DND-41 (cell line): ENCODE measurements around the gene VAV2.

Experiments
- ATAC-seq: fragments of 200-7000 bp; cut with Tn5 transposase; 3 replicates; pipeline ENCODE4 v1.9.1; 2021; ENCODE audit warnings: low read depth; ENCODE audit not compliant: insufficient read depth
- DNase-seq: peaks from one replicate; pipeline ENCODE4 v3.0.0-alpha.2; 2020
- H2AFZ ChIP-seq: 2 replicates; pipeline ENCODE4 v1.6.0; 2012; ENCODE audit warnings: low read depth, low read length
- H3K27ac ChIP-seq: 2 replicates; pipeline ENCODE4 v1.5.1; 2012; ENCODE audit warnings: low read length, inconsistent platforms
- H3K27me3 ChIP-seq: fragments of 200-600 bp; sonication (generic); 2 replicates; pipeline ENCODE4 v1.6.0; 2012; ENCODE audit warnings: low read length, mild to moderate bottlenecking, inconsistent platforms; ENCODE audit not compliant: insufficient read depth, poor library complexity
- H3K36me3 ChIP-seq: 2 replicates; pipeline ENCODE4 v1.5.1; 2012; ENCODE audit warnings: low read length, inconsistent platforms; ENCODE audit not compliant: insufficient read depth
- H3K4me1 ChIP-seq: 2 replicates; pipeline ENCODE4 v1.5.1; 2012; ENCODE audit warnings: mild to moderate bottlenecking, low read length; ENCODE audit not compliant: insufficient read depth
- H3K4me2 ChIP-seq: 2 replicates; pipeline ENCODE4 v1.6.0; 2012; ENCODE audit warnings: mild to moderate bottlenecking, moderate library complexity, low read length, inconsistent platforms; ENCODE audit not compliant: insufficient read depth
- H3K4me3 ChIP-seq, 2 experiments: fragments of 200-600 bp in 1 of 2; shearing (Covaris generic) in 1 of 2; 2 replicates each; pipeline ENCODE4 v1.5.1; 2012 to 2016; ENCODE audit warnings: inconsistent platforms in 2 of 2, low read length in 2 of 2, mild to moderate bottlenecking in 2 of 2, low read depth in 1 of 2, moderate library complexity in 1 of 2
- H3K79me2 ChIP-seq: 2 replicates; pipeline ENCODE4 v1.6.0; 2012; ENCODE audit warnings: low read length, inconsistent platforms; ENCODE audit not compliant: insufficient read depth
- H3K9ac ChIP-seq: 2 replicates; pipeline ENCODE4 v1.6.0; 2012; ENCODE audit warnings: low read depth, mild to moderate bottlenecking, inconsistent platforms, low read length, moderate library complexity
- H3K9me3 ChIP-seq: 2 replicates; pipeline ENCODE4 v1.5.1; 2012; ENCODE audit warnings: low read length, moderate library complexity, mild to moderate bottlenecking, inconsistent platforms; ENCODE audit not compliant: insufficient read depth, severe bottlenecking
- H4K20me1 ChIP-seq: 2 replicates; pipeline ENCODE4 v1.6.0; 2012; ENCODE audit warnings: low read length; ENCODE audit not compliant: insufficient read depth
- CTCF ChIP-seq: IDR thresholded peaks from 2 replicates; pipeline ENCODE4 v1.5.1; 2012; ENCODE audit warnings: borderline replicate concordance, low read length, moderate library complexity, mild to moderate bottlenecking; ENCODE audit not compliant: poor library complexity, severe bottlenecking; ENCODE audit errors: extremely low read depth
- EZH2 ChIP-seq: IDR thresholded peaks from 3 replicates; pipeline ENCODE4 v1.6.1; 2012; ENCODE audit warnings: borderline replicate concordance, low read depth, mild to moderate bottlenecking, moderate library complexity, low read length, inconsistent platforms; ENCODE audit not compliant: severe bottlenecking

The VAV2 gene

GRCh38 chr9:133715866-133716563 is 276.1 kb downstream of the VAV2 start:
- H2AFZ ChIP-seq: no peak overlapping the region
- peak; percentile 56 for TF ChIP-seq CTCF
- no peak for TF ChIP-seq EZH2
- no peak overlapping the region for H3K27ac ChIP-seq
- no peaks in the 10 kb centered on the region for H3K36me3 ChIP-seq
- H3K9me3 ChIP-seq: no peaks in the 10 kb centered on the region
- no peak overlapping the region for H3K9ac ChIP-seq
- no peak overlapping the region for H3K4me2 ChIP-seq
- H3K4me3 ChIP-seq: no peak overlapping the region
- no peaks in the 10 kb centered on the region for H4K20me1 ChIP-seq
- DNase-seq: peak; percentile 45
- no peaks in the 10 kb centered on the region for H3K4me1 ChIP-seq
- peak; percentile 74 for ATAC-seq
- H3K79me2 ChIP-seq: no peaks in the 10 kb centered on the region
- H3K27me3 ChIP-seq: no peaks in the 10 kb centered on the region

DNA sequence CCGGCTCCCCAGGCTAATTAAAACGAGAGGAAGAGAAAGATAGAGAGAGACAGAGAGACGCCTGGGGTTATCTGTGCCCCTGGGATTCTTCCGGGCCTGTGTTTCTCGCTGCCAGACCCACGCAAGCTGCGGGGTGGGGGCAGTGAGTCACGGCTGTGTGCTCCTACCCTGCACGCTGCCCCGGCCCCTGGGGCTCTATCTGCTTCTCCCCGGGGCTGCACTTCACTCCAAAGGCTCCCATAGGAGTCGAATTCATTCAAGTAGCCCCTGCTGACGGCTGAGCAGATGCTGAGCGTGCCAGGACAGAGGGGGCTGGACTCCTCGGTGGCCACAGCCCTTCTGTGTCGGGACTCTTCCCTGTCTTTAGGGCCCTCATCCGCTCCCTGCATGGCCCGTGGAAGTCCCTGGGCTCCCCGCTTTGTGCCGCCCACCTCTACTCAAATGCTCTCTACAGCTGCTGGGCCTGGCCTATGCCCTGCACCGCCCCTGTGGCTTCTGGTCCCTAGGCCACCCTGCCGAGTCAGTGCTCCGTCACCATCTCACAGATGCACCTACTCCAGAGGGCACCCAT is 276.7 kb downstream of the VAV2 start:
- Histone ChIP-seq H3K36me3 (no peaks in the 10 kb centered on the region), H3K27me3 (no peaks in the 10 kb centered on the region), H2AFZ (no peak overlapping the region), H3K4me1 (no peaks in the 10 kb centered on the region), H3K79me2 (no peaks in the 10 kb centered on the region), H3K9me3 (no peaks in the 10 kb centered on the region), H3K4me2 (no peak overlapping the region), H3K27ac (no peak overlapping the region), H3K4me3 (no peak overlapping the region), H4K20me1 (no peaks in the 10 kb centered on the region), H3K9ac (no peak overlapping the region)
- ATAC-seq: no peak
- DNase-seq: no peak
- TF ChIP-seq CTCF: no peak
- TF ChIP-seq EZH2: no peak

- Histone ChIP-seq H3K4me1 (no peaks in the 10 kb centered on the region), H3K36me3 (no peaks in the 10 kb centered on the region), H3K4me3 (no peak overlapping the region), H3K9ac (no peak overlapping the region), H3K27me3 (no peaks in the 10 kb centered on the region), H3K79me2 (no peaks in the 10 kb centered on the region), H3K9me3 (no peaks in the 10 kb centered on the region), H4K20me1 (no peaks in the 10 kb centered on the region), H3K4me2 (no peak overlapping the region), H3K27ac (no peak overlapping the region), H2AFZ (no peak overlapping the region)
- DNase-seq: no peak
- TF ChIP-seq EZH2 (no peak), CTCF (no peak)
- no peak for ATAC-seq
Measured at GRCh38 chr9:133714606-133715294, 277.4 kb downstream of the VAV2 start.
